ENCODE data around the gene CYP27B1.

Gene CYP27B1

DNA sequence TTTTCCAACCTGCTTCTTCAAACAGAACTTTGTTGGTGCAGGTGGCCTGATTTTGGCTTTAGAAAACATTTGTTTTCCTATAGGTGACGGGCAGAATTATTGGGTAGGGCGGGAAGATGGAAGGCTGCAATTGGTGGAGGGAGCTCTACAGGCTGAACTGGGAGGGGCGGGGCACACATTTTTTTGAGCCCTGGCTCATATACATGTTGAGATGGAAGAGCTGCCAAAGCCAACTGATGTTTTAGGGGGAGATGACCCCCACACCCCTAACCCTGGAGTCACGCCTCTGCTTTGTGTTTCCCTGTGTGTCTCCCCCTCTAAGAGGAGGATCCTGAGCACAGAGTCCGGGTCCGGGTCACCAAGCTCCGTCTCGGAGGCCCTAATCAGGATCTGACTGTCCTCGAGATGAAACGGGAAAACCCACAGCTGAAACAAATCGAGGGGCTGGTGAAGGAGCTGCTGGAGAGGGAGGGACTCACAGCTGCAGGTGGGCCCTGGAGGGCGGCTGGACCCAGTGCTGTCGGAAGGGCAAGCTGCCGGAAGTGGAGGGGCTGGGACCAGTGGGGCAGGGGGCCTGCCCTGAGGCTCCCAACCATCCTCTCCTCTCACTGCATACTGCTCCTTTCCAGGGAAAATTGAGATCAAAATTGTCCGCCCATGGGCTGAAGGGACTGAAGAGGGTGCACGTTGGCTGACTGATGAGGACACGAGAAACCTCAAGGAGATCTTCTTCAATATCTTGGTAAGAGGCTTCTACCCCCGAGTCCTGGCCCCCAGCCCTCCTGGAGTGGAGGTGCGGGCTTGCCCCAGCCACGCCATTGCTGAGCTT, 46.9 kb downstream of the CYP27B1 start:
- TF ChIP-seq, protein P1, sequence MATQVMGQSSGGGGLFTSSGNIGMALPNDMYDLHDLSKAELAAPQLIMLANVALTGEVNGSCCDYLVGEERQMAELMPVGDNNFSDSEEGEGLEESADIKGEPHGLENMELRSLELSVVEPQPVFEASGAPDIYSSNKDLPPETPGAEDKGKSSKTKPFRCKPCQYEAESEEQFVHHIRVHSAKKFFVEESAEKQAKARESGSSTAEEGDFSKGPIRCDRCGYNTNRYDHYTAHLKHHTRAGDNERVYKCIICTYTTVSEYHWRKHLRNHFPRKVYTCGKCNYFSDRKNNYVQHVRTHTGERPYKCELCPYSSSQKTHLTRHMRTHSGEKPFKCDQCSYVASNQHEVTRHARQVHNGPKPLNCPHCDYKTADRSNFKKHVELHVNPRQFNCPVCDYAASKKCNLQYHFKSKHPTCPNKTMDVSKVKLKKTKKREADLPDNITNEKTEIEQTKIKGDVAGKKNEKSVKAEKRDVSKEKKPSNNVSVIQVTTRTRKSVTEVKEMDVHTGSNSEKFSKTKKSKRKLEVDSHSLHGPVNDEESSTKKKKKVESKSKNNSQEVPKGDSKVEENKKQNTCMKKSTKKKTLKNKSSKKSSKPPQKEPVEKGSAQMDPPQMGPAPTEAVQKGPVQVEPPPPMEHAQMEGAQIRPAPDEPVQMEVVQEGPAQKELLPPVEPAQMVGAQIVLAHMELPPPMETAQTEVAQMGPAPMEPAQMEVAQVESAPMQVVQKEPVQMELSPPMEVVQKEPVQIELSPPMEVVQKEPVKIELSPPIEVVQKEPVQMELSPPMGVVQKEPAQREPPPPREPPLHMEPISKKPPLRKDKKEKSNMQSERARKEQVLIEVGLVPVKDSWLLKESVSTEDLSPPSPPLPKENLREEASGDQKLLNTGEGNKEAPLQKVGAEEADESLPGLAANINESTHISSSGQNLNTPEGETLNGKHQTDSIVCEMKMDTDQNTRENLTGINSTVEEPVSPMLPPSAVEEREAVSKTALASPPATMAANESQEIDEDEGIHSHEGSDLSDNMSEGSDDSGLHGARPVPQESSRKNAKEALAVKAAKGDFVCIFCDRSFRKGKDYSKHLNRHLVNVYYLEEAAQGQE (IDR thresholded peaks at IDR 0.05; ENCODE audit: low read depth): no peak
- TF ChIP-seq TEAD4 (IDR thresholded peaks at IDR 0.05) (no peak), CREB1 (IDR thresholded peaks at IDR 0.05; ENCODE audit: low read depth) (no peak), FOXM1 (IDR thresholded peaks at IDR 0.05; ENCODE audit: borderline replicate concordance, low read depth) (no peak), TAF1 (IDR thresholded peaks at IDR 0.05; ENCODE audit: low read depth) (no peak), CEBPB (IDR thresholded peaks at IDR 0.05) (no peak)
- TF ChIP-seq, protein P2, sequence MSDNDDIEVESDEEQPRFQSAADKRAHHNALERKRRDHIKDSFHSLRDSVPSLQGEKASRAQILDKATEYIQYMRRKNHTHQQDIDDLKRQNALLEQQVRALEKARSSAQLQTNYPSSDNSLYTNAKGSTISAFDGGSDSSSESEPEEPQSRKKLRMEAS (IDR thresholded peaks at IDR 0.05): no peak

DNA sequence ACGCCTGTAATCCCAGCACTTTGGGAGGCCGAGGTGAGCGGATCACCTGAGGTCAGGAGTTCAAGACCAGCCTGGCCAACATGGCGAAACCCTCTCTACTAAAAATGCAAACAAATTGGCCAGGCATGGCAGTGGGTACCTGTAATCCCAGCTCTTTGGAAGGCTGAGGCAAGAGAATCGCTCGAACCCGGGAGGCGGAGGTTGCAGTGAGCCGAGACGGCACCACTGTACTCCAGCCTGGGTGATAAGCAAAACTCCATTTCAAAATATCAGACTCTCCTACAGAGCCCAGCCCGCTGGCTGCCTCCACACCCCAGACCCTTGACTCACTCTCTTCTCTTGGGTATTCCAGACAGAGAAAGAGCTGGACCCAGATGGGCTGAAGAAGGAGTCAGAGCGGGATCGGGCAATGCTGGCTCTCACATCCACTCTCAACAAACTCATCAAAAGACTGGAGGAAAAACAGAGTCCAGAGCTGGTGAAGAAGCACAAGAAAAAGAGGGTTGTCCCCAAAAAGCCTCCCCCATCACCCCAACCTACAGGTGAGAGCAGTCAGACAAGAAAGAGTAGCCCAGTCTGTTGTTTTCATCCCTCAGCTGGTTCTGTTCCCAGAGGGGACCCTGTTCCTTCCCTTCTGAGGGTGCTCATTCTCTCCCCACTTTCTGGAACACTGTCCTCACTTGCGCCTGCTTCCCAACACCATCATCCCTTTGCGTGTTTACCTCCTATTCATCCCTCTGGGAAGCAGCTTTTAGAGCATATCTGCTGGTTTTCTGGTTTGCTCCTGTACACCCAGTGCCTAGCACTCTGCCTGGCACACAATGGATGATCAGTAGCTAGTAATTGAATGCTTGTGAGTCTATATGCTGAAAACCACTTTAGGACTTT, 48.0 kb downstream of the CYP27B1 start:
- TF ChIP-seq, protein P3, sequence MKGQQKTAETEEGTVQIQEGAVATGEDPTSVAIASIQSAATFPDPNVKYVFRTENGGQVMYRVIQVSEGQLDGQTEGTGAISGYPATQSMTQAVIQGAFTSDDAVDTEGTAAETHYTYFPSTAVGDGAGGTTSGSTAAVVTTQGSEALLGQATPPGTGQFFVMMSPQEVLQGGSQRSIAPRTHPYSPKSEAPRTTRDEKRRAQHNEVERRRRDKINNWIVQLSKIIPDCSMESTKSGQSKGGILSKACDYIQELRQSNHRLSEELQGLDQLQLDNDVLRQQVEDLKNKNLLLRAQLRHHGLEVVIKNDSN (IDR thresholded peaks at IDR 0.05): no peak
- no peak for TF ChIP-seq EP300 (IDR thresholded peaks at IDR 0.05; ENCODE audit: borderline replicate concordance)
- no peak for TF ChIP-seq FOXM1 (IDR thresholded peaks at IDR 0.05; ENCODE audit: borderline replicate concordance, low read depth)
- TF ChIP-seq, protein P2 (IDR thresholded peaks at IDR 0.05): no peak
- TF ChIP-seq ZBTB7A (IDR thresholded peaks at IDR 0.05; ENCODE audit: low read depth): no peak

DNA sequence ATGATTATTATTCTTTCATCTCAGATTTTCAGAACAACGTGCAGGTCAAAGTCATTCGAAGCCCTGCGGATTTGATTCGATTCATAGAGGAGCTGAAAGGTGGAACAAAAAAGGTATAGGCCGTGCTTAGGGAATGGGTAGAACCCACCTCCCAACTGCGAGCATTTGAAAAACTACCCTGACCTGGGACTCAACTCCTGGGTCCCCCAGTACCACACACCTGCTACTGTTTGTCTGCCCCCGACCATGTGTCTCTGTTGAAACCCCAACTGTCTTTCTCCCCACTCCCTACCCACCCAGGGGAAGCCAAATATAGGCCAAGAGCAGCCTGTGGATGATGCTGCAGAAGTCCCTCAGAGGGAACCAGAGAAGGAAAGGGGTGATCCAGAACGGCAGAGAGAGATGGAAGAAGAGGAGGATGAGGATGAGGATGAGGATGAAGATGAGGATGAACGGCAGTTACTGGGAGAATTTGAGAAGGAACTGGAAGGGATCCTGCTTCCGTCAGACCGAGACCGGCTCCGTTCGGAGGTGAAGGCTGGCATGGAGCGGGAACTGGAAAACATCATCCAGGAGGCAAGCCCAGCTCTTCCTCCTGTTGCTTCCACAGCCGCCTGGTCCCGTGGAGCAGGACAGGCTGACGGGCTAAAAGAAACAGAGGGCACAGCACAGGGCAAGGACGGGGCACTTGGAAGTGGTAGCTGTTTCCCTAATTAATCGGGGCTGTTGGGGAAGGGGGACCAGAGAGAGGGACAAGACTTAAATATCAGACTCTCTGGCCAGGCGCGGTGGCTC, 48.8 kb downstream of the CYP27B1 start:
- TF ChIP-seq NFIC (IDR thresholded peaks at IDR 0.05) (no peak), CREB1 (IDR thresholded peaks at IDR 0.05; ENCODE audit: low read depth) (no peak), TEAD4 (IDR thresholded peaks at IDR 0.05) (no peak)
- TF ChIP-seq, protein P1 (IDR thresholded peaks at IDR 0.05; ENCODE audit: low read depth): no peak

DNA sequence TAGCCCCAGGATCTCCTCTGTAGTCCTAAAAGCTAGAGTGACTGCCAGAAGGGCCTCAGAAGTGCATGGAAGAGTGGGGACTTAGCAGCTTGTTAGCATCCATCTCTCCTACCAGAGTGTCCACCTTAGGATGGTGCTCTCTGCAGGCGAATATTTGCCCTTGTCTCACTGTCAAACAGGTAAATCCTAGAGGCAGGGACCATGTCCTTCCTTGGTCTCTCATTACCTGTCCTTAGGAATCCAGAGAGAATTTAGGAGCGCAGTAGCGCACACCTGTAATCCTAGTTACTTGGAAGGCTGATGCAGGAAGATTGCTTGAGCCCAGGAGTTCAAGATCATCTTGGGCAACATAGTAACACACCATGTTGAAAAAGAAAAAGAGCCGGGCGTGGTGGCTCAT, 49.7 kb downstream of the CYP27B1 start:
- TF ChIP-seq RAD21 (IDR thresholded peaks at IDR 0.05; ENCODE audit: low read depth) (no peak), TAF1 (IDR thresholded peaks at IDR 0.05; ENCODE audit: low read depth) (no peak)
- TF ChIP-seq, protein P2 (IDR thresholded peaks at IDR 0.05): no peak

DNA sequence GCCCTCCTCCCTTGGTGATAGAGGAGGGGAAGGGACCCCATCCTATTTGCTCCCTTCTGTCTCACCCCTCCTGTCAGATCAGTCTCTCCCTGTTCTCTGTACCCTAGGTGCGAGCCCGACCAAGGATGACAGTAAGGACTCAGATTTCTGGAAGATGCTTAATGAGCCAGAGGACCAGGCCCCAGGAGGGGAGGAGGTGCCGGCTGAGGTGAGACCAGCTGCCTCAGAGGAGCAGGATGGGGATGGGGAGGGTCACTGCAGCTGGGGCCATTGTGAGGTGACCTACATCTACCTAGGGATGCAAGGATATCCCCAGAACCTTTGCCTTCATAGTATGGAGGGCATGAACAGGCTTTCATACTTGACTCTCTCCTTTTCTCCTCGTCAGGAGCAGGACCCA, 50.6 kb downstream of the CYP27B1 start:
- no peak for TF ChIP-seq RAD21 (IDR thresholded peaks at IDR 0.05; ENCODE audit: low read depth)
- TF ChIP-seq, protein P2 (IDR thresholded peaks at IDR 0.05): no peak
- TF ChIP-seq CEBPB (IDR thresholded peaks at IDR 0.05): no peak
- no peak for TF ChIP-seq CREB1 (IDR thresholded peaks at IDR 0.05; ENCODE audit: low read depth)
- TF ChIP-seq, protein P3 (IDR thresholded peaks at IDR 0.05): no peak
- TF ChIP-seq NFIC (IDR thresholded peaks at IDR 0.05): no peak
- no peak for TF ChIP-seq FOXM1 (IDR thresholded peaks at IDR 0.05; ENCODE audit: borderline replicate concordance, low read depth)
- no peak for TF ChIP-seq TAF1 (IDR thresholded peaks at IDR 0.05; ENCODE audit: low read depth)
- no peak for TF ChIP-seq TCF12 (IDR thresholded peaks at IDR 0.05; ENCODE audit: low read depth)
- TF ChIP-seq EP300 (IDR thresholded peaks at IDR 0.05; ENCODE audit: borderline replicate concordance): no peak
- TF ChIP-seq YY1 (IDR thresholded peaks at IDR 0.05; ENCODE audit: low read depth): no peak
- TF ChIP-seq EGR1 (IDR thresholded peaks at IDR 0.05): no peak
- no peak for TF ChIP-seq ZBTB7A (IDR thresholded peaks at IDR 0.05; ENCODE audit: low read depth)

Measured in Ishikawa (cell line).